ENCODE results near the gene RRBP1.
"Not testable (repeated sequence)": the region's sequence is repeated elsewhere in the genome, so short reads cannot be mapped to it uniquely, and the experiment has no call there.

RRBP1 gene

DNA sequence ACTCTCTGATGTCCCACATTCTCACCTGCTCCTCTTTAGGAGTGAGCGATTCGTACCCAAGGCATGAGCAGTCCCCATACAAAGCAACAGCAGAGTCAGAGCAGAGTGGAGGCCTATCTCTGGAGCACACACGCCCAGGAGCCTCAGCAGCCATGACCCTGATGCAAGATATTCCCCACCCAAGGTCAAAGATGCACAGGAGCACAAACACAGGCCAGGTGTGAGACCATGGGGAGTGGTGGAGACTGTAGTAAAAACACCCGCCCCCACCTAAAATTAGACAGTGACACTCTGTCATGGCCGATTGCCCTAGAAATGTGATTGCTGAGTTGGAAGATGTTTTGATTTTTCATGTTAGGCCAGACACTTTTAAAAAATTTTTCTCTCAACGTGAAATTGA is 21.4 kb downstream of the RRBP1 start:
- H3K4me2 ChIP-seq (ENCODE audit: low read length) = no peak overlapping the region
- no peaks in the 10 kb centered on the region for H3K9me3 ChIP-seq (ENCODE audit: insufficient read depth, low read length)
- no peak for TF ChIP-seq EZH2phosphoT487 (IDR thresholded peaks at IDR 0.05; ENCODE audit: low read depth)
- TF ChIP-seq, protein P1, sequence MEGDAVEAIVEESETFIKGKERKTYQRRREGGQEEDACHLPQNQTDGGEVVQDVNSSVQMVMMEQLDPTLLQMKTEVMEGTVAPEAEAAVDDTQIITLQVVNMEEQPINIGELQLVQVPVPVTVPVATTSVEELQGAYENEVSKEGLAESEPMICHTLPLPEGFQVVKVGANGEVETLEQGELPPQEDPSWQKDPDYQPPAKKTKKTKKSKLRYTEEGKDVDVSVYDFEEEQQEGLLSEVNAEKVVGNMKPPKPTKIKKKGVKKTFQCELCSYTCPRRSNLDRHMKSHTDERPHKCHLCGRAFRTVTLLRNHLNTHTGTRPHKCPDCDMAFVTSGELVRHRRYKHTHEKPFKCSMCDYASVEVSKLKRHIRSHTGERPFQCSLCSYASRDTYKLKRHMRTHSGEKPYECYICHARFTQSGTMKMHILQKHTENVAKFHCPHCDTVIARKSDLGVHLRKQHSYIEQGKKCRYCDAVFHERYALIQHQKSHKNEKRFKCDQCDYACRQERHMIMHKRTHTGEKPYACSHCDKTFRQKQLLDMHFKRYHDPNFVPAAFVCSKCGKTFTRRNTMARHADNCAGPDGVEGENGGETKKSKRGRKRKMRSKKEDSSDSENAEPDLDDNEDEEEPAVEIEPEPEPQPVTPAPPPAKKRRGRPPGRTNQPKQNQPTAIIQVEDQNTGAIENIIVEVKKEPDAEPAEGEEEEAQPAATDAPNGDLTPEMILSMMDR (IDR thresholded peaks at IDR 0.05; ENCODE audit: low read depth, low read length) = no peak
- H3K4me3 ChIP-seq (ENCODE audit: low read length) = no peak overlapping the region
- H4K20me1 ChIP-seq (ENCODE audit: insufficient read depth, low read length) = peaks cover 25% of the 10 kb centered on the region
- peaks cover 9% of the 10 kb centered on the region for H3K36me3 ChIP-seq (replicated peaks; ENCODE audit: low read depth, low read length)
- no peak overlapping the region for H3K27ac ChIP-seq (ENCODE audit: low read length)
- no peak overlapping the region for H2AFZ ChIP-seq (ENCODE audit: low read depth, low read length)
- no peak overlapping the region for H3K9ac ChIP-seq (ENCODE audit: low read length)
- no peaks in the 10 kb centered on the region for H3K79me2 ChIP-seq (ENCODE audit: low read length)
- H3K4me1 ChIP-seq (ENCODE audit: low read length) = no peaks in the 10 kb centered on the region
- no peaks in the 10 kb centered on the region for H3K27me3 ChIP-seq (ENCODE audit: low read depth, low read length)

DNA sequence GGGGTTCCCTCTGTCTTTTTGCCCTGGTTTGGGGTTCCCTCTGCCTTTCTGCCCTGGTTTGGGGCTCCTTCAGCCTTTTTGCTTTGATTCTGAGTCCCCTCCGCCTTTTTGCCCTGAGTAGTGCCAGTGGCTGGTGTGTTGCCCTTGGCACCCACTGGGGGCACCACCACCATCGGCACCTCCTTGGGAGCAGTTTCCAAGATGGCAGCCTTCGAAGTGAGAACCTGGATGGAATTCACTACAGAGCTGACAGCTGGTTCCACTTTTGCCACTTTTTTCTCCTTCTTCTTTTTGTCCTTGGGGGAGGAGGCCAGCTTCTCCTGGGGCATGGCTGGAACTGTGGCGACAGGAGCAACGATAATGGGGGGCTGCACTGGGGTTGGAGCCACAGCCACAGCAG is 22.2 kb downstream of the RRBP1 start:
- Histone ChIP-seq H3K27me3 (ENCODE audit: low read depth, low read length) (no peaks in the 10 kb centered on the region), H3K36me3 (replicated peaks; ENCODE audit: low read depth, low read length) (peaks cover 9% of the 10 kb centered on the region), H4K20me1 (ENCODE audit: insufficient read depth, low read length) (peaks cover 25% of the 10 kb centered on the region), H3K4me1 (ENCODE audit: low read length) (no peaks in the 10 kb centered on the region), H3K9me3 (ENCODE audit: insufficient read depth, low read length) (no peaks in the 10 kb centered on the region), H3K27ac (ENCODE audit: low read length) (no peak overlapping the region), H3K79me2 (ENCODE audit: low read length) (no peaks in the 10 kb centered on the region), H3K9ac (ENCODE audit: low read length) (no peak overlapping the region), H3K4me2 (ENCODE audit: low read length) (no peak overlapping the region), H3K4me3 (ENCODE audit: low read length) (no peak overlapping the region), H2AFZ (ENCODE audit: low read depth, low read length) (no peak overlapping the region)
- TF ChIP-seq, protein P1 (IDR thresholded peaks at IDR 0.05; ENCODE audit: low read depth, low read length) = 0 out of 2 replicates have a peak, but pooled peaks have one; percentile 8
- TF ChIP-seq EZH2phosphoT487 (IDR thresholded peaks at IDR 0.05; ENCODE audit: low read depth) = no peak

DNA sequence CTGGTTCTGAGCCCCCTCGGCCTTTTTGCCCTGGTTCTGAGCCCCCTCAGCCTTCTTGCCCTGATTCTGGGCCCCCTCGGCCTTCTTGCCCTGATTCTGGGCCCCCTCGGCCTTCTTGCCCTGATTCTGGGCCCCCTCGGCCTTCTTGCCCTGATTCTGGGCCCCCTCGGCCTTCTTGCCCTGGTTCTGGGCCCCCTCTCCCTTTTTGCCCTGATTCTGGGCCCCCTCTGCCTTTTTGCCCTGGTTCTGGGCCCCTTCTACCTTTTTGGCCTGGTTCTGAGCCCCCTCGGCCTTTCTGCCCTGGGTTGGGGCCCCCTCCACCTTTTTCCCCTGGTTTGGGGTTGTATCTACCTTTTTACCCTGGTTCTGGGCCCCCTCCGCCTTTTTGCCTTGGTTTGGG is 22.7 kb downstream of the RRBP1 start:
- not testable (repeated sequence) for H2AFZ ChIP-seq (ENCODE audit: low read depth, low read length); H3K4me1 ChIP-seq (ENCODE audit: low read length); H3K4me3 ChIP-seq (ENCODE audit: low read length); H3K79me2 ChIP-seq (ENCODE audit: low read length); H3K36me3 ChIP-seq (replicated peaks; ENCODE audit: low read depth, low read length); H3K27ac ChIP-seq (ENCODE audit: low read length); H3K4me2 ChIP-seq (ENCODE audit: low read length); H3K9ac ChIP-seq (ENCODE audit: low read length); H3K9me3 ChIP-seq (ENCODE audit: insufficient read depth, low read length); H3K27me3 ChIP-seq (ENCODE audit: low read depth, low read length)
- peaks cover 21% of the 10 kb centered on the region for H4K20me1 ChIP-seq (ENCODE audit: insufficient read depth, low read length)

DNA sequence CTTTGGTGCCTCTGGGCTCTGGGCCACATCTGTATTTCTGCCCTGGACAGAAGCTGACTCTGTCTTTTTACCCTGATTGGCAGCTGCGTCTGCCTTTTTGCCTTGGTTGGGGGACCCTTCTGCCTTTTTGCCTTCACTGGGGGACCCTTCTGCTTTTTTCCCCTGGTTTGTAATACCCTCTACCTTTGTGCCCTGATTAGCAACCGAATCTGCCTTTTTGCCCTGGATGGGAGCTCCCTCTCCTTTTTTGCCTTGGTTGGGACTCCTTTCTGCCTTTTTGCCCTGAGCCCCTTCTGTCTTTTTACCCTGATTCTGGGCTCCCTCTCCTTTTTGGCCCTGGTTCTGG is 23.4 kb downstream of the RRBP1 start:
- no peak overlapping the region for H3K4me2 ChIP-seq (ENCODE audit: low read length)
- no peak overlapping the region for H3K9ac ChIP-seq (ENCODE audit: low read length)
- peaks cover 9% of the 10 kb centered on the region for H3K36me3 ChIP-seq (replicated peaks; ENCODE audit: low read depth, low read length)
- H3K27ac ChIP-seq (ENCODE audit: low read length) = no peak overlapping the region
- no peaks in the 10 kb centered on the region for H3K79me2 ChIP-seq (ENCODE audit: low read length)
- peaks cover 15% of the 10 kb centered on the region for H4K20me1 ChIP-seq (ENCODE audit: insufficient read depth, low read length)
- no peaks in the 10 kb centered on the region for H3K27me3 ChIP-seq (ENCODE audit: low read depth, low read length)
- H2AFZ ChIP-seq (ENCODE audit: low read depth, low read length) = no peak overlapping the region
- no peaks in the 10 kb centered on the region for H3K4me1 ChIP-seq (ENCODE audit: low read length)
- no peaks in the 10 kb centered on the region for H3K9me3 ChIP-seq (ENCODE audit: insufficient read depth, low read length)
- TF ChIP-seq, protein P1 (IDR thresholded peaks at IDR 0.05; ENCODE audit: low read depth, low read length) = no peak
- no peak for TF ChIP-seq EZH2phosphoT487 (IDR thresholded peaks at IDR 0.05; ENCODE audit: low read depth)
- H3K4me3 ChIP-seq (ENCODE audit: low read length) = no peak overlapping the region

Data from OCI-LY3 (cell line).